ENCODE results near the gene RMDN2. TPM values are rescaled to one million over a fixed set of nuclear protein-coding genes. Genes with fewer than 3 reads are reported as not detected.

The RMDN2 gene
- total RNA-seq, 4 donors from 2014 or later, result 3.7 to 10.5 (median 4.2) TPM

DNA sequence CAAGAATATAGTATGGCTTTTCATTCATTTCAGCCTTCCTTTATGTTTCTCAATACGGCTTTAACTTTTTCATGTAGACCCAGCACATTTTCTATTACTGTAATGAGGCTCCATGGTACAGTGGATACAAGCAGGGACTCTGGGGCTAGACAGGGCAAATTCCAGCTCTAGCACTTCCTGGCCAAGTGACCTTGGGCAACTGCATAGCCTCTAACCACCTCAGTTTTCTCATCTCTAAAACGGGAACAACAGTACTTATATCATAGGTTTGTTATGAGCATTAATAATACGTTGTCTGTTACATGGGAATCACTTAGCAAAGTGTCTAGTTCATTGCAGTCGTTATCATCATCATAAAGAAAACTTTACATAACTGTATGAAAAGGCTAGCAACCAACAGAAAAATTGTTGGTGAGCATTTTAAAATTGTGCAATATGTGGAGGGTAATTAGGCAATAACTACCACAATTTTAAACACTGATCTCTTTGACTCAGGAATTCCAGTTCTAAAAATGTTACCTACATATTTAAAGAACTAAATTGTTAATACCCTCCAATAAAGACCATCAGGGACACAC is 13.7 kb upstream of the RMDN2 start:
- WGBS, 2 donors, result 71 to 78% methylated on average over 4 of the region's 4 CpGs
- TF ChIP-seq, protein P1, sequence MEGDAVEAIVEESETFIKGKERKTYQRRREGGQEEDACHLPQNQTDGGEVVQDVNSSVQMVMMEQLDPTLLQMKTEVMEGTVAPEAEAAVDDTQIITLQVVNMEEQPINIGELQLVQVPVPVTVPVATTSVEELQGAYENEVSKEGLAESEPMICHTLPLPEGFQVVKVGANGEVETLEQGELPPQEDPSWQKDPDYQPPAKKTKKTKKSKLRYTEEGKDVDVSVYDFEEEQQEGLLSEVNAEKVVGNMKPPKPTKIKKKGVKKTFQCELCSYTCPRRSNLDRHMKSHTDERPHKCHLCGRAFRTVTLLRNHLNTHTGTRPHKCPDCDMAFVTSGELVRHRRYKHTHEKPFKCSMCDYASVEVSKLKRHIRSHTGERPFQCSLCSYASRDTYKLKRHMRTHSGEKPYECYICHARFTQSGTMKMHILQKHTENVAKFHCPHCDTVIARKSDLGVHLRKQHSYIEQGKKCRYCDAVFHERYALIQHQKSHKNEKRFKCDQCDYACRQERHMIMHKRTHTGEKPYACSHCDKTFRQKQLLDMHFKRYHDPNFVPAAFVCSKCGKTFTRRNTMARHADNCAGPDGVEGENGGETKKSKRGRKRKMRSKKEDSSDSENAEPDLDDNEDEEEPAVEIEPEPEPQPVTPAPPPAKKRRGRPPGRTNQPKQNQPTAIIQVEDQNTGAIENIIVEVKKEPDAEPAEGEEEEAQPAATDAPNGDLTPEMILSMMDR (IDR thresholded peaks at IDR 0.05), result no peak
- no peak for TF ChIP-seq POLR2A (IDR thresholded peaks at IDR 0.05)
- intact Hi-C loops (cut with DNase I; ENCODE audit: low total_unique reads), result no loop called here
- H3K4me3 ChIP-seq (ENCODE audit: low read depth, poor library complexity, severe bottlenecking), result no peak overlapping the region
- no peak for DNase-seq (ENCODE audit: low spot score in 2 of 2)

DNA sequence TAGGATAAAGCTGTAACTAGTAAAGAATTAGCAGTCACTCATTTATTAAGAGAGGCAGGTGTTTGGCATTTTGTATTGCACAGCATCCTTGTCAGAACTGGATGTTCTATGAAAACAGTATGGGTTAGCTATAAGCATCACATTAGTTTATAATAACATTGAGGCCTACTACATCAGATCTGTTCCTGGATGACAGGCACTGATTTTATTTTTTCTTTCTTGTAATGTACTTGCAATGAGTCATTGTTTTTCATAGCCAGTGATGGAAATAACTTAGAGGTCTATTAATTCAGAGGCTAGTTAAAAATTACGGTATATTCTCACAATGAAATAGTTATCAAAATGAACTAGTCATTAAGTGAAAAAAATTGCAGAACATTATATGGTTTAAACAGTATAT is 13.0 kb upstream of the RMDN2 start:
- 37 to 76% methylated on average over 1 of the region's 1 CpG for WGBS, 2 donors
- DNase-seq (ENCODE audit: low spot score in 2 of 2), result no peak
- H3K4me3 ChIP-seq (ENCODE audit: low read depth, poor library complexity, severe bottlenecking), result no peak overlapping the region
- intact Hi-C loops (cut with DNase I; ENCODE audit: low total_unique reads), result no loop called here
- TF ChIP-seq, protein P1 (IDR thresholded peaks at IDR 0.05), result no peak
- no peak for TF ChIP-seq POLR2A (IDR thresholded peaks at IDR 0.05)

DNA sequence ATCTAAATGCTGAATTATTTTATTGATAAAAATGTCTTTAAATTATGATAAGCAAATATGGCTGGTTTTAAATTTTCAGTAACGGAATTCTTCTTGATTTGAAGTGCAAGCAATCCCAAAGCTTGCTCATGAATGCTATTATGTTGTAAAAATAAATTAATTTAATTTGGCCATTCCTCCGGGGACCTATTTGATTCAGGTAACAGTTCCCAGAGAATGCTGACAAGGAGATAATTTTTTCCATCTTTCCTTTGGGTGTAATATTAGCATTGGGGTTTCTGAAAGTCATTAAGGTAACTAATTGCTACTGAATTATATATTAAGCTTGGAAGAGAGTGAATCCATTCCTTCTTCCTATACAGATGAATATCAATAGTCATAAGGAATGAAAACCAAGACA is 12.5 kb upstream of the RMDN2 start:
- TF ChIP-seq POLR2A (IDR thresholded peaks at IDR 0.05), result no peak
- TF ChIP-seq, protein P1 (IDR thresholded peaks at IDR 0.05), result no peak
- WGBS, 2 donors, result 91 to 93% methylated on average over 2 of the region's 2 CpGs
- H3K4me3 ChIP-seq (ENCODE audit: low read depth, poor library complexity, severe bottlenecking), result no peak overlapping the region
- intact Hi-C loops (cut with DNase I; ENCODE audit: low total_unique reads), result no loop called here
- DNase-seq (ENCODE audit: low spot score in 2 of 2), result no peak

DNA sequence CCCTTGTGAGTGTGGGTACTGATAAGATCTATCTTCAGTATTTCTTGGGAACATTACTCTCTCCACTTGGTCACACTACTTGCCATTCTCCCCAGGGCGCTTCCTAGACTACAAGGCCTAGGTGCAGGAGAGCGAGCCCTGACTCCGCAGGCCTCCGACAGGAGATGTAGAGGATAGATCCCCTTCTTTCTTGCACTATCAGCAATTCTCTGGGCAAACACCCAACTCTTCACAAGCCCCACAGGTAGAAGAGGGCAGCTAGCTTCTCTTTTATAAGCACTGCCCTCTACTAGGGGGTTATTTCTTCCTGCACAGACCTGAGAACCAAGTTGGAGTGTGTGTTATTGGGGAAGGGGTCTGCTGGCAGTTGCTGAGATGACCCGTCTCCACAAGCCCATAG is 10.7 kb upstream of the RMDN2 start:
- intact Hi-C loops (cut with DNase I; ENCODE audit: low total_unique reads), result no loop called here
- no peak for DNase-seq (ENCODE audit: low spot score in 2 of 2)
- TF ChIP-seq, protein P1 (IDR thresholded peaks at IDR 0.05), result no peak
- no peak for TF ChIP-seq POLR2A (IDR thresholded peaks at IDR 0.05)
- 90% methylated on average over 5 of the region's 5 CpGs for WGBS, 2 donors
- no peak overlapping the region for H3K4me3 ChIP-seq (ENCODE audit: low read depth, poor library complexity, severe bottlenecking)

GRCh38 chr2:37915773-37916172 is 9.3 kb upstream of the RMDN2 start:
- no peak for DNase-seq (ENCODE audit: low spot score in 2 of 2)
- no peak for TF ChIP-seq POLR2A (IDR thresholded peaks at IDR 0.05)
- TF ChIP-seq, protein P1 (IDR thresholded peaks at IDR 0.05), result no peak
- intact Hi-C loops (cut with DNase I; ENCODE audit: low total_unique reads), result no loop called here
- 69 to 82% methylated on average over 5 of the region's 5 CpGs for WGBS, 2 donors
- no peak overlapping the region for H3K4me3 ChIP-seq (ENCODE audit: low read depth, poor library complexity, severe bottlenecking)

GRCh38 chr2:37916512-37917082 is 8.5 kb upstream of the RMDN2 start:
- peak in 1 of 2 donors; percentile 73 for DNase-seq (ENCODE audit: low spot score in 2 of 2)

More at GRCh38 chr2:37916512-37917082, 8.5 kb upstream of the RMDN2 start:
- 39 to 48% methylated on average over 3 of the region's 3 CpGs for WGBS, 2 donors
- no peak overlapping the region for H3K4me3 ChIP-seq (ENCODE audit: low read depth, poor library complexity, severe bottlenecking)
- intact Hi-C loops (cut with DNase I; ENCODE audit: low total_unique reads), result no loop called here
- TF ChIP-seq, protein P1 (IDR thresholded peaks at IDR 0.05), result no peak
- TF ChIP-seq POLR2A (IDR thresholded peaks at IDR 0.05), result no peak
